ENCODE data around the gene KLHL29.

Gene KLHL29

DNA sequence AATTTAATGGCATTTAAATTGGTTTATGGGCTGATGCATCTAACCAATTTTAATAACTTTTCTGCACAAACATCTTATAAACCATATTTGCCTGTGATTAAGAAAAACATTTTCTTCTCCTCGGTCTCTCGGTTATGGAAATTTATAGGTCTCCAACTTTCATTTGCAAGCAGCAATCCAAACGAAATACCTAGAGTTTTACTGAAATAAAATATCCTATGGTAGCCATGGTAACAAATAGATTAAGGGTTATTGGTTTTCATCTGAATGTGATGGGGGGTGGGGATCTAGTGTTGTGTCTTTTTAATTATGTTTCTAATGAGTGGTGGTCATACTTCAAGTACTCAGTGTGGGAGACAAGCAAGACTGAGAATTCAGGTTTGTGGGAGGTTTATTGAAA lies 2.9 kb downstream of the KLHL29 start:
- Histone ChIP-seq H3K4me1 (ENCODE audit: low read length) (no peaks in the 10 kb centered on the region), H2AFZ (ENCODE audit: low read length) (no peak overlapping the region), H3K9me3 (replicated peaks; ENCODE audit: insufficient read depth, low read length) (no peaks in the 10 kb centered on the region), H3F3A (ENCODE audit: insufficient read depth, low read length) (no peaks in the 10 kb centered on the region), H3K9ac (ENCODE audit: low read length) (no peak overlapping the region), H3K4me3 (ENCODE audit: low read length) (no peak overlapping the region), H3K27ac (ENCODE audit: low read length) (no peak overlapping the region), H3K36me3 (replicated peaks; ENCODE audit: insufficient read depth, low read length) (no peaks in the 10 kb centered on the region), H3K9me2 (replicated peaks; ENCODE audit: insufficient read depth, low read length) (no peaks in the 10 kb centered on the region), H3K27me3 (replicated peaks; ENCODE audit: insufficient read depth, low read length) (peaks cover 37% of the 10 kb centered on the region), H3K79me2 (ENCODE audit: low read length) (no peaks in the 10 kb centered on the region), H4K20me1 (ENCODE audit: insufficient read depth, low read length) (no peaks in the 10 kb centered on the region), H3K4me2 (ENCODE audit: low read depth, low read length) (no peak overlapping the region)
- no peak for DNase-seq
- no peak for TF ChIP-seq EZH2 (optimal IDR thresholded peaks at IDR 0.05; ENCODE audit: low read depth, low read length)
- TF ChIP-seq, protein P1, sequence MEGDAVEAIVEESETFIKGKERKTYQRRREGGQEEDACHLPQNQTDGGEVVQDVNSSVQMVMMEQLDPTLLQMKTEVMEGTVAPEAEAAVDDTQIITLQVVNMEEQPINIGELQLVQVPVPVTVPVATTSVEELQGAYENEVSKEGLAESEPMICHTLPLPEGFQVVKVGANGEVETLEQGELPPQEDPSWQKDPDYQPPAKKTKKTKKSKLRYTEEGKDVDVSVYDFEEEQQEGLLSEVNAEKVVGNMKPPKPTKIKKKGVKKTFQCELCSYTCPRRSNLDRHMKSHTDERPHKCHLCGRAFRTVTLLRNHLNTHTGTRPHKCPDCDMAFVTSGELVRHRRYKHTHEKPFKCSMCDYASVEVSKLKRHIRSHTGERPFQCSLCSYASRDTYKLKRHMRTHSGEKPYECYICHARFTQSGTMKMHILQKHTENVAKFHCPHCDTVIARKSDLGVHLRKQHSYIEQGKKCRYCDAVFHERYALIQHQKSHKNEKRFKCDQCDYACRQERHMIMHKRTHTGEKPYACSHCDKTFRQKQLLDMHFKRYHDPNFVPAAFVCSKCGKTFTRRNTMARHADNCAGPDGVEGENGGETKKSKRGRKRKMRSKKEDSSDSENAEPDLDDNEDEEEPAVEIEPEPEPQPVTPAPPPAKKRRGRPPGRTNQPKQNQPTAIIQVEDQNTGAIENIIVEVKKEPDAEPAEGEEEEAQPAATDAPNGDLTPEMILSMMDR (IDR thresholded peaks at IDR 0.05; ENCODE audit: low read length): no peak
- no peak for TF ChIP-seq EZH2phosphoT487 (IDR thresholded peaks at IDR 0.05; ENCODE audit: low read length)

DNA sequence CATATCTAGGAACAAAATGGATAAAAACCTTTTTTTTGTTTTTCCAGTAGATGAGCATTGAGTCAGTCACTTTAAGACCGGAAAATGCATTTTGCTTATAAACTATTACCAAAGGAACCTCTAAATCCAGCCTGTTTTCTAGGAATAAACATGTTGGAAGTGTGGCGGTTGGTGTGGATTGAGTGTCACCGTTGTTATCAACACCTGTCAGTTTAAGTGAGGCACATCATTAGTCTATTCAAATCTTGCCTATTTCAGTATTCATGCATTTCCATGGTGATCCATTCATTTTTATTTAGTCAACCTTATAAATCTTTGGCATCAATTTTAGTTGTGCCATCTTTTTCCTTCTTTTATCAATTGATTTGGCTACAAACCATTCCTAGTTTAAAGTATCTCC lies 3.3 kb downstream of the KLHL29 start:
- H3K27me3 ChIP-seq (replicated peaks; ENCODE audit: insufficient read depth, low read length): peaks cover 33% of the 10 kb centered on the region

DNA sequence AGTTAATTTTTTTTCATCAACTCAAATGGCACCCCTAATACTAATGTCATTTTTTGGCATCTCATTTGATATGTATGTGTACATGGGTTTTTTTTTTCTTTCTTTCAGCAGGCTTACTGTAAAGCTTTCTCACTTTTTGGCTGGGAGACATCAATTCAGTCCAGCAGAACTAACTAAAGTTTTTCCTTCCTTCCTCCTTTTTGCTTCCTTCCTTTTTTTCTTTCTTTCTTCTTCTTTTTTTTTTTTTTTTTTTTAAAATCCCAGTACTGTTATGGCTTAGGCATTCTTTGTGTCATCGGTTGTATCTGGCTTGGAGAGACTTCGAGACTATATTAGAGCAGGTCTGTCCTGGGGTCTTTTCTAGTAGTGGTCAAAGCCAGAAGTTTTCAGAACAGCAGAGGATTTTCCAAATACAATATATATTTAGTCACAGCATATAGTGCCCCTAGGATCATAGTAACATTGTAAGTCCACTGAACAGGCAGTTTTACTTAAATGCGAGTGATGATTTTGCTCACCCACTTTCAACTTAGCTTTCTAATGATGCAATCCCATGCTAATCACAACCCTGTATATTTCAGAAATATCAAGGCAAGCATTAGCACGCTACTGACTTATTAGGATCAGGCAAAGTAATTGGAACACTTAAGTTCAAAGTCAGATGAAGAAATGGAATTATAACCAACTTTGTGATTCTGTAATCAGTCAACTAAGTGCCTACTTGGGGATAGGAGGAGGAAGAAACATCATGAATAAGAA lies 4.0 kb downstream of the KLHL29 start:
- Histone ChIP-seq H3K9me3 (replicated peaks; ENCODE audit: insufficient read depth, low read length) (no peaks in the 10 kb centered on the region), H3K9ac (ENCODE audit: low read length) (no peak overlapping the region), H3K9me2 (replicated peaks; ENCODE audit: insufficient read depth, low read length) (no peaks in the 10 kb centered on the region), H4K20me1 (ENCODE audit: insufficient read depth, low read length) (no peaks in the 10 kb centered on the region), H3K4me3 (ENCODE audit: low read length) (no peak overlapping the region), H3K27ac (ENCODE audit: low read length) (no peak overlapping the region), H3K4me1 (ENCODE audit: low read length) (no peaks in the 10 kb centered on the region), H3K79me2 (ENCODE audit: low read length) (no peaks in the 10 kb centered on the region), H3K4me2 (ENCODE audit: low read depth, low read length) (no peak overlapping the region), H3K36me3 (replicated peaks; ENCODE audit: insufficient read depth, low read length) (no peaks in the 10 kb centered on the region), H3F3A (ENCODE audit: insufficient read depth, low read length) (no peaks in the 10 kb centered on the region), H2AFZ (ENCODE audit: low read length) (no peak overlapping the region), H3K27me3 (replicated peaks; ENCODE audit: insufficient read depth, low read length) (peaks cover 26% of the 10 kb centered on the region)
- no peak for TF ChIP-seq EZH2phosphoT487 (IDR thresholded peaks at IDR 0.05; ENCODE audit: low read length)
- TF ChIP-seq, protein P1 (IDR thresholded peaks at IDR 0.05; ENCODE audit: low read length): no peak
- no peak for TF ChIP-seq EZH2 (optimal IDR thresholded peaks at IDR 0.05; ENCODE audit: low read depth, low read length)
- DNase-seq: no peak

More for the DNA sequence above, 3.3 kb downstream of the KLHL29 start:
- Histone ChIP-seq H3K36me3 (replicated peaks; ENCODE audit: insufficient read depth, low read length) (no peaks in the 10 kb centered on the region), H3K4me1 (ENCODE audit: low read length) (no peaks in the 10 kb centered on the region), H3K27ac (ENCODE audit: low read length) (no peak overlapping the region), H3K9me3 (replicated peaks; ENCODE audit: insufficient read depth, low read length) (no peaks in the 10 kb centered on the region), H2AFZ (ENCODE audit: low read length) (no peak overlapping the region), H4K20me1 (ENCODE audit: insufficient read depth, low read length) (no peaks in the 10 kb centered on the region), H3K4me2 (ENCODE audit: low read depth, low read length) (no peak overlapping the region), H3K79me2 (ENCODE audit: low read length) (no peaks in the 10 kb centered on the region), H3F3A (ENCODE audit: insufficient read depth, low read length) (no peaks in the 10 kb centered on the region), H3K4me3 (ENCODE audit: low read length) (no peak overlapping the region), H3K9me2 (replicated peaks; ENCODE audit: insufficient read depth, low read length) (no peaks in the 10 kb centered on the region), H3K9ac (ENCODE audit: low read length) (no peak overlapping the region)
- TF ChIP-seq, protein P1 (IDR thresholded peaks at IDR 0.05; ENCODE audit: low read length): no peak
- TF ChIP-seq EZH2phosphoT487 (IDR thresholded peaks at IDR 0.05; ENCODE audit: low read length) (no peak), EZH2 (optimal IDR thresholded peaks at IDR 0.05; ENCODE audit: low read depth, low read length) (no peak)
- DNase-seq: no peak
